IMR-90 (cell line): ENCODE results near the gene APOA4. TPM values are rescaled to one million over a fixed set of nuclear protein-coding genes. Genes with fewer than 3 reads are reported as not detected.

Experiments used
- ATAC-seq: fragments of 200-7000 bp; cut with Tn5 transposase; 2 replicates; pipeline ENCODE4 v1.9.1; 2020; ENCODE audit warnings: low read depth, mild to moderate bottlenecking, moderate library complexity
- BruUV-seq: library from RNA; stranded (reverse); fragments of 400-500 nt; replicated peaks from 2 replicates; lab custom pipeline; 2021; lab: Mats Ljungman, UMichigan
- CTCF ChIA-PET: fragments of 300-600 bp; formaldehyde crosslinking; extraction: SDS; loops from one replicate; lab custom pipeline; 2021; ENCODE audit warnings: antibody characterized with exemption; lab: Yijun Ruan, JAX
- POLR2A ChIA-PET: fragments of 300-600 bp; sonication (Branson Sonifier 250); formaldehyde crosslinking; loops from one replicate; lab custom pipeline; 2022; ENCODE audit warnings: antibody characterized with exemption; ENCODE audit not compliant: unreplicated experiment; lab: Charles Lee
- DNase-seq: peaks from one replicate; pipeline ENCODE4 v3.0.0; 2013
- H2AFZ ChIP-seq: replicated peaks from 2 replicates; pipeline ENCODE3; 2013; ENCODE audit warnings: low read length, mild to moderate bottlenecking; ENCODE audit not compliant: poor library complexity
- H2AK5ac ChIP-seq: 2 replicates; pipeline ENCODE4 v1.6.1; 2013; ENCODE audit warnings: low read depth, low read length, inconsistent platforms
- H2AK9ac ChIP-seq: replicated peaks from 2 replicates; pipeline ENCODE3; 2013; ENCODE audit warnings: mild to moderate bottlenecking, low read depth, low read length, moderate library complexity; ENCODE audit not compliant: poor library complexity
- H2BK120ac ChIP-seq: 2 replicates; pipeline ENCODE4 v1.6.1; 2013; ENCODE audit warnings: low read depth, low read length, inconsistent platforms
- H2BK15ac ChIP-seq: 3 replicates; pipeline ENCODE4 v1.6.1; 2013; ENCODE audit warnings: low read depth, low read length, inconsistent platforms
- H2BK20ac ChIP-seq: 2 replicates; pipeline ENCODE4 v1.6.1; 2013; ENCODE audit warnings: low read depth, mild to moderate bottlenecking, inconsistent platforms, low read length, moderate library complexity
- H2BK5ac ChIP-seq: 2 replicates; pipeline ENCODE4 v1.6.1; 2013; ENCODE audit warnings: mild to moderate bottlenecking, low read depth, low read length, inconsistent platforms; ENCODE audit not compliant: poor library complexity, severe bottlenecking
- H3K14ac ChIP-seq: replicated peaks from 2 replicates; pipeline ENCODE4 v1.6.1; 2013; ENCODE audit warnings: low read depth, low read length, inconsistent platforms
- H3K18ac ChIP-seq: 2 replicates; pipeline ENCODE4 v1.6.1; 2013; ENCODE audit warnings: low read depth, low read length, control low read depth
- H3K23ac ChIP-seq: 2 replicates; pipeline ENCODE4 v1.6.1; 2013; ENCODE audit warnings: low read depth, low read length, inconsistent platforms
- H3K27ac ChIP-seq: 2 replicates; pipeline ENCODE4 v1.5.1; 2013; ENCODE audit warnings: mild to moderate bottlenecking, control low read depth, low read length; ENCODE audit not compliant: insufficient read depth
- H3K27me3 ChIP-seq: 2 replicates; pipeline ENCODE4 v1.6.1; 2013; ENCODE audit warnings: low read length; ENCODE audit not compliant: control insufficient read depth, insufficient read depth
- H3K36me3 ChIP-seq: 2 replicates; pipeline ENCODE4 v1.6.1; 2013; ENCODE audit warnings: low read length, mixed read lengths; ENCODE audit not compliant: control insufficient read depth, insufficient read depth
- H3K4ac ChIP-seq: 2 replicates; pipeline ENCODE4 v1.6.1; 2013; ENCODE audit warnings: low read depth, low read length, inconsistent platforms
- H3K4me1 ChIP-seq: 2 replicates; pipeline ENCODE4 v1.6.1; 2013; ENCODE audit warnings: low read length, mixed read lengths; ENCODE audit not compliant: control insufficient read depth, insufficient read depth
- H3K4me2 ChIP-seq: 2 replicates; pipeline ENCODE4 v1.6.1; 2013; ENCODE audit warnings: low read depth, mild to moderate bottlenecking, control low read depth, low read length, moderate library complexity
- H3K4me3 ChIP-seq: 2 replicates; pipeline ENCODE4 v1.5.1; 2013; ENCODE audit warnings: low read depth, mild to moderate bottlenecking, control low read depth, low read length, moderate library complexity; ENCODE audit not compliant: insufficient read depth
- H3K56ac ChIP-seq: 2 replicates; pipeline ENCODE4 v1.6.1; 2013; ENCODE audit warnings: low read length, inconsistent platforms; ENCODE audit not compliant: insufficient read depth; ENCODE audit errors: extremely low read depth
- H3K79me1 ChIP-seq, 2 experiments: 2 replicates each; pipeline ENCODE4 v1.6.1; 2013; ENCODE audit warnings: low read length in 2 of 2, inconsistent platforms in 1 of 2, low read depth in 1 of 2
- H3K9ac ChIP-seq: 2 replicates; pipeline ENCODE4 v1.6.1; 2013; ENCODE audit warnings: low read depth, low read length, control low read depth
- H3K9me1 ChIP-seq: 2 replicates; pipeline ENCODE4 v1.6.1; 2013; ENCODE audit warnings: low read length, inconsistent platforms; ENCODE audit not compliant: insufficient read depth
- H3K9me3 ChIP-seq: 2 replicates; pipeline ENCODE4 v1.6.1; 2013; ENCODE audit warnings: low read length; ENCODE audit not compliant: control insufficient read depth, insufficient read depth
- H4K20me1 ChIP-seq: 2 replicates; pipeline ENCODE4 v1.6.1; 2013; ENCODE audit warnings: low read length, inconsistent platforms; ENCODE audit not compliant: insufficient read depth
- H4K5ac ChIP-seq: 2 replicates; pipeline ENCODE4 v1.6.1; 2013; ENCODE audit warnings: mild to moderate bottlenecking, low read depth, low read length, control low read depth
- H4K8ac ChIP-seq, 2 experiments: 2 replicates each; pipeline ENCODE4 v1.6.1; 2013; ENCODE audit warnings: low read depth in 2 of 2, low read length in 2 of 2, control low read depth in 1 of 2, inconsistent platforms in 1 of 2
- H4K91ac ChIP-seq: 2 replicates; pipeline ENCODE4 v1.6.1; 2013; ENCODE audit warnings: low read depth, low read length, inconsistent platforms; ENCODE audit not compliant: insufficient read depth
- BHLHE40 ChIP-seq: fragments of 150-350 bp; IDR thresholded peaks from 2 replicates; pipeline ENCODE4 v1.6.1; 2016; ENCODE audit warnings: mild to moderate bottlenecking, low read depth, low read length
- CEBPB ChIP-seq: IDR thresholded peaks from 2 replicates; pipeline ENCODE4 v1.6.1; 2012; ENCODE audit warnings: low read depth, low read length, improper control_type of control experiment
- CTCF ChIP-seq: conservative IDR thresholded peaks from 2 replicates; pipeline ENCODE4 v1.5.1; 2012; ENCODE audit warnings: mild to moderate bottlenecking, low read depth, low read length, improper control_type of control experiment
- ELK1 ChIP-seq: fragments of 150-350 bp; IDR thresholded peaks from 2 replicates; pipeline ENCODE4 v1.6.1; 2016; ENCODE audit warnings: low read depth, mild to moderate bottlenecking, low read length, moderate library complexity, borderline replicate concordance
- FOS ChIP-seq: fragments of 150-350 bp; IDR thresholded peaks from 2 replicates; pipeline ENCODE4 v1.6.1; 2016; ENCODE audit warnings: low read depth, low read length
- MAFK ChIP-seq: IDR thresholded peaks from 2 replicates; pipeline ENCODE4 v1.6.1; 2012; ENCODE audit warnings: low read depth, low read length, improper control_type of control experiment
- MAZ ChIP-seq: IDR thresholded peaks from 2 replicates; pipeline ENCODE4 v1.6.1; 2012; ENCODE audit warnings: low read depth, mild to moderate bottlenecking, low read length, improper control_type of control experiment, moderate library complexity, borderline replicate concordance
- NFE2L2 ChIP-seq: fragments of 150-350 bp; IDR thresholded peaks from 2 replicates; pipeline ENCODE4 v1.6.1; 2016; ENCODE audit warnings: low read depth, mild to moderate bottlenecking, low read length
- POLR2A ChIP-seq: IDR thresholded peaks from 2 replicates; pipeline ENCODE4 v1.6.1; 2012; ENCODE audit warnings: mild to moderate bottlenecking, low read depth, low read length
- RAD21 ChIP-seq: IDR thresholded peaks from 2 replicates; pipeline ENCODE4 v1.6.1; 2012; ENCODE audit warnings: low read length, improper control_type of control experiment
- RCOR1 ChIP-seq: IDR thresholded peaks from 2 replicates; pipeline ENCODE4 v1.6.1; 2012; ENCODE audit warnings: mild to moderate bottlenecking, low read length, improper control_type of control experiment; ENCODE audit not compliant: insufficient replicate concordance
- RFX5 ChIP-seq: IDR thresholded peaks from 2 replicates; pipeline ENCODE4 v1.8.0; 2012; ENCODE audit warnings: low read depth, mild to moderate bottlenecking, low read length, moderate library complexity
- SMC3 ChIP-seq: fragments of 150-350 bp; IDR thresholded peaks from 2 replicates; pipeline ENCODE4 v1.6.1; 2016; ENCODE audit warnings: low read depth, mild to moderate bottlenecking, antibody characterized with exemption, low read length, moderate library complexity
- WGBS, 2 experiments: methylation state at CpG; one replicate each; pipeline versions ENCODE4 v1.1.5 to v1.1.7; 2013; ENCODE audit warnings: missing lambda C conversion rate in 2 of 2; ENCODE audit not compliant: insufficient read length in 1 of 2; ENCODE audit errors: extremely low coverage in 2 of 2; 5-methylcytosine and 5-hydroxymethylcytosine counted together
- dilution Hi-C: fragments of 300-500 bp; cut with HindIII; formaldehyde crosslinking; loops from one replicate; pipeline ENCODE4 v1.14.3; 2018; ENCODE audit warnings: low sequenced_read_pairs; ENCODE audit not compliant: unreplicated experiment
- in situ Hi-C: fragments of 300-500 bp; cut with MboI; formaldehyde crosslinking; loops from 3 replicates; pipeline ENCODE4 v1.14.3; 2019; ENCODE audit warnings: low sequenced_read_pairs, inconsistent platforms, mixed read lengths
- intact Hi-C: fragments of 100-400 bp; cut with micrococcal nuclease; formaldehyde crosslinking; loops from 2 replicates; pipeline ENCODE4 v1.10.0; 2022
- polyA plus RNA-seq, 3 experiments: library from polyadenylated mRNA; depleted of rRNA; stranded (reverse); fragments of >200 nt; gene quantifications; 2 replicates each; pipeline ENCODE4 v1.2.3, GENCODE V29; 2012; ENCODE audit warnings: low replicate concordance in 1 of 3
- total RNA-seq: library from RNA; depleted of rRNA; stranded (reverse); fragments of >200 nt; gene quantifications from 2 replicates; pipeline ENCODE4 v1.2.3, GENCODE V29; 2012

The APOA4 gene
- total and polyA plus RNA-seq, 2 of the 4 experiments (the other 2 are of a cell fraction) = not detected

DNA sequence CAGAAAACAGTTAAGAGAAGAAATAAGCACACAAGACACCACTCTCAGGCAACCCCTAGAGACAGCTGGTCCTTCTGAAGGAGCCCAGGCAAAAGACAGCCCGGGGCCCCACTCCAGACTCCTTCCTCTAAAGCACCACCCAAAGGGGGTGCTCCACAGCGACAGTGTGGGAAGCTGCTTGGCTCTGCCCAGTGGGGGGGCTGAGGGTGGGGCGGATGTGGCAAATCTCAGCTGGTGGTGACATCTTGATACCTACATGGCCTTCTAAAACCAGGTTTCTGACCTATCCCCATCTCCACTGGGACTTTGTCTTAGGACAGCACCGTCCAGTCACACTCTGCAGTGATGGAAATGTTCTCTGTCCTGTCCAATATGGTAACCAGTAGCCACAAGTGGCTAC, 24.5 kb upstream of the APOA4 start:
- H3K18ac ChIP-seq = no peak overlapping the region
- no peak overlapping the region for H2BK5ac ChIP-seq
- DNase-seq (no peak), ATAC-seq (no peak)
- H3K23ac ChIP-seq = no peak overlapping the region
- POLR2A ChIA-PET = no interaction called here
- no peak overlapping the region for H4K8ac ChIP-seq
- H3K36me3 ChIP-seq = peaks cover 42% of the 10 kb centered on the region
- H3K9me1 ChIP-seq = peaks cover 8% of the 10 kb centered on the region
- H3K4me3 ChIP-seq = no peak overlapping the region
- H2BK15ac ChIP-seq = no peak overlapping the region
- H3K4ac ChIP-seq = no peak overlapping the region
- CTCF ChIA-PET = interaction anchor here (1.2 to 2.1 kb wide), 2 partner anchors 12 to 105 kb away, joined by 3 to 6 read pairs; no protein-coding TSS in a partner anchor
- no peak overlapping the region for H2BK120ac ChIP-seq
- peaks cover 6 to 14% of the 10 kb centered on the region in 2 experiments; a peak in 2 of 4 replicates for H3K79me1 ChIP-seq
- H3K4me2 ChIP-seq = no peak overlapping the region
- H4K20me1 ChIP-seq = peaks cover 4% of the 10 kb centered on the region; the same call in 1 of the 2 replicates
- WGBS, 2 experiments = 80% methylated on average over 1 of the region's 4 CpGs; no CpG with 5 or more reads in 1 of the 2 experiments
- no peak overlapping the region for H3K9ac ChIP-seq
- no peak overlapping the region for H3K27ac ChIP-seq
- intact Hi-C loops = no loop called here
- H3K9me3 ChIP-seq = no peaks in the 10 kb centered on the region
- H3K56ac ChIP-seq = no peak overlapping the region
- H3K27me3 ChIP-seq = no peaks in the 10 kb centered on the region
- no peak overlapping the region for H2AFZ ChIP-seq
- no peak for TF ChIP-seq POLR2A
- TF ChIP-seq MAFK = no peak
- no peak for TF ChIP-seq ELK1
- TF ChIP-seq CEBPB = no peak
- TF ChIP-seq BHLHE40 = no peak
- TF ChIP-seq SMC3 = no peak
- TF ChIP-seq RAD21 = no peak
- TF ChIP-seq RCOR1 = no peak
- no peak for TF ChIP-seq FOS
- no peak for TF ChIP-seq NFE2L2
- TF ChIP-seq CTCF = no peak
- no peak for TF ChIP-seq MAZ
- TF ChIP-seq RFX5 = no peak
- BruUV-seq = no TSS peak
- H2AK9ac ChIP-seq = no peak overlapping the region
- H4K91ac ChIP-seq = no peak overlapping the region
- dilution Hi-C loops = no loop called here
- no peak overlapping the region for H2BK20ac ChIP-seq
- no peak overlapping the region for H2AK5ac ChIP-seq
- H3K4me1 ChIP-seq = peaks cover 7% of the 10 kb centered on the region
- no peak overlapping the region for H3K14ac ChIP-seq
- no peak overlapping the region for H4K5ac ChIP-seq
- in situ Hi-C loops = no loop called here
